A673 (cell line): Measurements from ENCODE around the gene SLX4. TPM values are rescaled to one million over a fixed set of nuclear protein-coding genes. Genes with fewer than 3 reads are reported as not detected.

Experiments
- BruUV-seq: library from RNA; stranded (reverse); fragments of 400-500 nt; replicated peaks from 2 replicates; lab custom pipeline; 2021; lab: Mats Ljungman, UMichigan
- CTCF ChIA-PET: fragments of 300-600 bp; sonication (Branson Sonifier 250); formaldehyde crosslinking; loops from one replicate; lab custom pipeline; 2022; ENCODE audit warnings: antibody characterized with exemption; lab: Charles Lee
- POLR2A ChIA-PET: fragments of 300-600 bp; sonication (Branson Sonifier 250); formaldehyde crosslinking; loops from one replicate; lab custom pipeline; 2022; ENCODE audit warnings: antibody characterized with exemption; ENCODE audit not compliant: low non-redundant PET; lab: Charles Lee
- DNase-seq: peaks from one replicate; pipeline ENCODE4 v3.0.0-alpha.2; 2015; ENCODE audit warnings: low spot score
- H3K27ac ChIP-seq: fragments of 200-600 bp; sonication (generic); 2 replicates; pipeline ENCODE4 v1.5.1; 2016; ENCODE audit warnings: mixed run types, low read depth, mild to moderate bottlenecking, mixed read lengths, antibody characterized with exemption, low read length; ENCODE audit not compliant: poor library complexity, severe bottlenecking
- H3K27me3 ChIP-seq: fragments of 200-600 bp; sonication (generic); replicated peaks from 2 replicates; pipeline ENCODE4 v1.6.1; 2017; ENCODE audit warnings: mixed run types, low read depth, mild to moderate bottlenecking, mixed read lengths, antibody characterized with exemption, low read length; ENCODE audit not compliant: insufficient read depth, poor library complexity
- H3K36me3 ChIP-seq: fragments of 200-600 bp; sonication (generic); 2 replicates; pipeline ENCODE4 v1.6.1; 2016; ENCODE audit warnings: mixed run types, mild to moderate bottlenecking, mixed read lengths, antibody characterized with exemption, low read length; ENCODE audit not compliant: insufficient read depth, poor library complexity, severe bottlenecking
- H3K4me1 ChIP-seq: fragments of 200-600 bp; sonication (generic); 2 replicates; pipeline ENCODE4 v1.6.1; 2017; ENCODE audit warnings: mixed run types, mild to moderate bottlenecking, mixed read lengths, antibody characterized with exemption, low read length; ENCODE audit not compliant: insufficient read depth, poor library complexity, severe bottlenecking
- H3K4me3 ChIP-seq: fragments of 200-600 bp; sonication (generic); 2 replicates; pipeline ENCODE4 v1.5.1; 2016; ENCODE audit warnings: low read depth, mixed run types, mild to moderate bottlenecking, mixed read lengths, low read length; ENCODE audit not compliant: poor library complexity, severe bottlenecking
- H3K9me3 ChIP-seq: fragments of 200-600 bp; sonication (generic); 2 replicates; pipeline ENCODE4 v1.6.1; 2016; ENCODE audit warnings: mixed run types, low read depth, mild to moderate bottlenecking, mixed read lengths, antibody characterized with exemption, low read length; ENCODE audit not compliant: poor library complexity, severe bottlenecking
- EZH2 ChIP-seq: fragments of 200-600 bp; sonication (generic); IDR thresholded peaks from 2 replicates; pipeline ENCODE4 v1.6.1; 2017; ENCODE audit warnings: borderline replicate concordance, low read depth, mild to moderate bottlenecking, mixed read lengths, antibody characterized with exemption, low read length; ENCODE audit not compliant: poor library complexity, severe bottlenecking
- intact Hi-C: fragments of 100-400 bp; cut with micrococcal nuclease; formaldehyde crosslinking; loops from one replicate; pipeline ENCODE4 v1.10.0; 2022; ENCODE audit not compliant: unreplicated experiment
- total RNA-seq: library from RNA; stranded (reverse); gene quantifications from 2 replicates; pipeline ENCODE4 v1.2.3, GENCODE V29; 2021
- TF ChIP-seq, protein P1 (sequence below): fragments of 300-800, 200-600 bp; sonication (generic); conservative IDR thresholded peaks from 2 replicates; pipeline ENCODE4 v1.5.1; 2017; ENCODE audit warnings: low read depth, mild to moderate bottlenecking, antibody characterized with exemption, low read length, moderate library complexity, mixed read lengths

The SLX4 gene
- total RNA-seq, 1 experiment from 2014 or later = 15.1 TPM

GRCh38 chr16:3548445-3548844, 63.0 kb downstream of the SLX4 start:
- intact Hi-C loops = no loop called here
- ChIA-PET POLR2A (no interaction called here), CTCF (no interaction called here)
- DNase-seq = no peak
- BruUV-seq = no TSS peak
- no peaks in the 10 kb centered on the region for H3K9me3 ChIP-seq
- H3K27ac ChIP-seq = no peak overlapping the region
- no peaks in the 10 kb centered on the region for H3K36me3 ChIP-seq
- H3K4me1 ChIP-seq = no peaks in the 10 kb centered on the region
- H3K4me3 ChIP-seq = no peak overlapping the region
- H3K27me3 ChIP-seq = no peaks in the 10 kb centered on the region
- TF ChIP-seq, protein P1, sequence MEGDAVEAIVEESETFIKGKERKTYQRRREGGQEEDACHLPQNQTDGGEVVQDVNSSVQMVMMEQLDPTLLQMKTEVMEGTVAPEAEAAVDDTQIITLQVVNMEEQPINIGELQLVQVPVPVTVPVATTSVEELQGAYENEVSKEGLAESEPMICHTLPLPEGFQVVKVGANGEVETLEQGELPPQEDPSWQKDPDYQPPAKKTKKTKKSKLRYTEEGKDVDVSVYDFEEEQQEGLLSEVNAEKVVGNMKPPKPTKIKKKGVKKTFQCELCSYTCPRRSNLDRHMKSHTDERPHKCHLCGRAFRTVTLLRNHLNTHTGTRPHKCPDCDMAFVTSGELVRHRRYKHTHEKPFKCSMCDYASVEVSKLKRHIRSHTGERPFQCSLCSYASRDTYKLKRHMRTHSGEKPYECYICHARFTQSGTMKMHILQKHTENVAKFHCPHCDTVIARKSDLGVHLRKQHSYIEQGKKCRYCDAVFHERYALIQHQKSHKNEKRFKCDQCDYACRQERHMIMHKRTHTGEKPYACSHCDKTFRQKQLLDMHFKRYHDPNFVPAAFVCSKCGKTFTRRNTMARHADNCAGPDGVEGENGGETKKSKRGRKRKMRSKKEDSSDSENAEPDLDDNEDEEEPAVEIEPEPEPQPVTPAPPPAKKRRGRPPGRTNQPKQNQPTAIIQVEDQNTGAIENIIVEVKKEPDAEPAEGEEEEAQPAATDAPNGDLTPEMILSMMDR = no peak
- no peak for TF ChIP-seq EZH2

GRCh38 chr16:3546986-3547682, 64.3 kb downstream of the SLX4 start:
- TF ChIP-seq, protein P1 = no peak
- CTCF ChIA-PET = interaction anchor here (0.6 kb wide), 1 partner anchor 312 kb away, joined by 4 read pairs; no protein-coding TSS in a partner anchor

GRCh38 chr16:3542601-3543373, 68.6 kb downstream of the SLX4 start:
- H3K4me1 ChIP-seq = no peaks in the 10 kb centered on the region
- H3K4me3 ChIP-seq = no peak overlapping the region
- ChIA-PET POLR2A (no interaction called here), CTCF (no interaction called here)
- no peaks in the 10 kb centered on the region for H3K9me3 ChIP-seq
- intact Hi-C loops = no loop called here
- no peaks in the 10 kb centered on the region for H3K36me3 ChIP-seq
- BruUV-seq = no TSS peak
- TF ChIP-seq EZH2 = no peak
- TF ChIP-seq, protein P1 = no peak
- DNase-seq = no peak
- no peaks in the 10 kb centered on the region for H3K27me3 ChIP-seq
- H3K27ac ChIP-seq = no peak overlapping the region

More at GRCh38 chr16:3546986-3547682, 64.3 kb downstream of the SLX4 start:
- intact Hi-C loops = no loop called here
- Histone ChIP-seq H3K36me3 (no peaks in the 10 kb centered on the region), H3K9me3 (no peaks in the 10 kb centered on the region), H3K4me3 (no peak overlapping the region), H3K27me3 (no peaks in the 10 kb centered on the region), H3K27ac (no peak overlapping the region), H3K4me1 (no peaks in the 10 kb centered on the region)
- no peak for DNase-seq
- BruUV-seq = no TSS peak
- POLR2A ChIA-PET = no interaction called here
